Transverse colon (tissue), 4 donors: Measurements from ENCODE around the gene UVRAG. TPM values are rescaled to one million over a fixed set of nuclear protein-coding genes. Genes with fewer than 3 reads are reported as not detected.

ENCODE experiments used
- DNase-seq: peaks from one replicate; pipeline ENCODE4 v3.0.0-alpha.2; 2019
- H3K27ac ChIP-seq, 4 donors: fragments of 200-600 bp; sonication (generic); 2 replicates each; pipeline ENCODE4 v1.5.1; 2016 to 2018; ENCODE audit warnings: inconsistent platforms in 4 of 4
- H3K27me3 ChIP-seq: fragments of 200-600 bp; sonication (generic); 2 replicates; pipeline ENCODE4 v1.5.1; 2017; ENCODE audit warnings: inconsistent platforms
- H3K36me3 ChIP-seq, 4 donors: fragments of 200-600 bp; sonication (generic); 2 replicates each; pipeline ENCODE4 v1.5.1; 2017 to 2019; ENCODE audit warnings: inconsistent platforms in 4 of 4
- H3K4me1 ChIP-seq, 4 donors: fragments of 200-600 bp; sonication (generic); 2 replicates each; pipeline ENCODE4 v1.5.1; 2017 to 2020; ENCODE audit warnings: inconsistent platforms in 4 of 4
- H3K4me3 ChIP-seq, 4 donors: fragments of 200-600 bp; sonication (generic); 1 replicate in 1 of 4; 2 replicates in 3 of 4; pipeline versions ENCODE4 v1.5.1 to v1.6.1; 2017 to 2019; ENCODE audit warnings: inconsistent platforms in 4 of 4
- H3K9me3 ChIP-seq, 2 donors: fragments of 200-600 bp; sonication (generic); 2 replicates each; pipeline ENCODE4 v1.5.1; 2017 to 2019; ENCODE audit warnings: inconsistent platforms in 2 of 2
- CTCF ChIP-seq, 5 experiments: fragments of 200-600 bp in 3 of 5; fragments of 450-650 bp in 2 of 5; sonication (generic) in 3 of 5; IDR thresholded peaks; 1 replicate in 2 of 5; 2 replicates in 3 of 5; pipeline ENCODE4 v1.5.1; 2016 to 2017; ENCODE audit warnings: antibody characterized with exemption in 5 of 5, inconsistent platforms in 3 of 5, mild to moderate bottlenecking in 2 of 5, moderate library complexity in 1 of 5
- EP300 ChIP-seq: sonication (generic); formaldehyde crosslinking; IDR thresholded peaks from one replicate; pipeline ENCODE4 v1.6.1; 2017; ENCODE audit warnings: antibody characterized with exemption, low read depth
- POLR2A ChIP-seq: fragments of 450-650 bp; IDR thresholded peaks from one replicate; pipeline ENCODE4 v1.6.1; 2016; ENCODE audit warnings: antibody characterized with exemption, mild to moderate bottlenecking, moderate library complexity
- POLR2AphosphoS5 ChIP-seq, 3 donors: sonication (generic); formaldehyde crosslinking; IDR thresholded peaks; one replicate each; pipeline ENCODE4 v1.6.1; 2016; ENCODE audit warnings: antibody characterized with exemption in 3 of 3
- WGBS, 2 donors: methylation state at CpG; one replicate each; pipeline ENCODE4 v1.1.5; 2018; ENCODE audit warnings: low coverage in 1 of 2; 5-methylcytosine and 5-hydroxymethylcytosine counted together
- in situ Hi-C, 4 donors: fragments of 200-750 bp; cut with MboI; loops; one replicate each; pipeline versions ENCODE4 v1.15.0 to v1.15.1; 2017; ENCODE audit warnings: low sequenced_read_pairs in 3 of 4, low pct_ligation_motif_present in 1 of 4, low pct_unique_long_range_greater_than_20kb in 1 of 4
- intact Hi-C: fragments of 100-400 bp; cut with DNase I; formaldehyde crosslinking; loops from one replicate; pipeline ENCODE4 v1.15.1; 2023; ENCODE audit warnings: low total_unique reads
- total RNA-seq, 4 donors: library from RNA; depleted of rRNA; stranded (reverse); fragments of >200 nt; gene quantifications; one replicate each; pipeline ENCODE4 v1.1.0, GENCODE V29; 2016

Gene UVRAG
- total RNA-seq, 4 donors from 2014 or later: 12.7 to 34.6 (median 19.3) TPM

- 88% methylated on average over 14 of the region's 15 CpGs; no CpG with 5 or more reads in 1 of the 2 donors for WGBS, 2 donors
- Histone ChIP-seq H3K27me3 (no peaks in the 10 kb centered on the region), H3K4me3 (no peak overlapping the region), H3K4me1 (peaks cover 0 to 5% (median 2%) of the 10 kb centered on the region in 4 donors), H3K9me3 (no peaks in the 10 kb centered on the region), H3K27ac (no peak overlapping the region), H3K36me3 (no peaks in the 10 kb centered on the region)
- intact Hi-C loops: no loop called here
- TF ChIP-seq EP300 (no peak), POLR2A (no peak), POLR2AphosphoS5 (IDR thresholded peaks at IDR 0.05) (no peak), CTCF (IDR thresholded peaks at IDR 0.05) (no peak)
- no peak for DNase-seq
- in situ Hi-C loops: no loop called here
These were observed 366.4 kb downstream of the UVRAG start for GRCh38 chr11:76181371-76181770.

GRCh38 chr11:76184551-76184993 lies 369.6 kb downstream of the UVRAG start:
- Histone ChIP-seq H3K27ac (no peak overlapping the region), H3K4me1 (peaks cover 0 to 5% (median 2%) of the 10 kb centered on the region in 4 donors), H3K27me3 (no peaks in the 10 kb centered on the region), H3K9me3 (no peaks in the 10 kb centered on the region), H3K4me3 (no peak overlapping the region), H3K36me3 (no peaks in the 10 kb centered on the region)
- in situ Hi-C loops: no loop called here
- no peak for TF ChIP-seq POLR2A
- TF ChIP-seq EP300: no peak
- TF ChIP-seq CTCF (IDR thresholded peaks at IDR 0.05): no peak
- no peak for TF ChIP-seq POLR2AphosphoS5 (IDR thresholded peaks at IDR 0.05)
- intact Hi-C loops: no loop called here
- 61% methylated on average over 7 of the region's 7 CpGs; no CpG with 5 or more reads in 1 of the 2 donors for WGBS, 2 donors
- no peak for DNase-seq

GRCh38 chr11:76185511-76185910 lies 370.5 kb downstream of the UVRAG start:
- Histone ChIP-seq H3K4me3 (no peak overlapping the region), H3K27me3 (no peaks in the 10 kb centered on the region), H3K36me3 (no peaks in the 10 kb centered on the region), H3K9me3 (no peaks in the 10 kb centered on the region), H3K27ac (no peak overlapping the region), H3K4me1 (peaks cover 0 to 5% (median 2%) of the 10 kb centered on the region in 4 donors)
- no peak for DNase-seq
- no peak for TF ChIP-seq CTCF (IDR thresholded peaks at IDR 0.05)
- no peak for TF ChIP-seq POLR2AphosphoS5 (IDR thresholded peaks at IDR 0.05)
- TF ChIP-seq POLR2A: no peak
- no peak for TF ChIP-seq EP300
- 40 to 78% methylated on average over 1 to 10 of the region's 10 CpGs for WGBS, 2 donors
- in situ Hi-C loops: no loop called here
- intact Hi-C loops: no loop called here

GRCh38 chr11:76185931-76186401 lies 371.0 kb downstream of the UVRAG start:
- peaks cover 0 to 5% (median 2%) of the 10 kb centered on the region in 4 donors for H3K4me1 ChIP-seq
- H3K9me3 ChIP-seq: no peaks in the 10 kb centered on the region
- DNase-seq: no peak
- H3K27me3 ChIP-seq: no peaks in the 10 kb centered on the region
- no peaks in the 10 kb centered on the region for H3K36me3 ChIP-seq
- no peak overlapping the region for H3K4me3 ChIP-seq
- 60 to 64% methylated on average over 1 to 15 of the region's 15 CpGs for WGBS, 2 donors
- intact Hi-C loops: no loop called here
- no peak overlapping the region for H3K27ac ChIP-seq
- in situ Hi-C loops: no loop called here
- TF ChIP-seq EP300: no peak
- TF ChIP-seq CTCF (IDR thresholded peaks at IDR 0.05): no peak
- TF ChIP-seq POLR2A: no peak
- TF ChIP-seq POLR2AphosphoS5 (IDR thresholded peaks at IDR 0.05): no peak
